GM06990 (cell line): ENCODE data around the gene CCND1.

Experiments
- DNase-seq: peaks from one replicate; pipeline ENCODE4 v3.0.0-alpha.2; 2011; ENCODE audit not compliant: insufficient read length; ENCODE audit errors: extremely low read depth
- H3K27me3 ChIP-seq: replicated peaks from 2 replicates; pipeline ENCODE4 v1.6.0; 2011; ENCODE audit warnings: low read length; ENCODE audit not compliant: control insufficient read depth, insufficient read depth
- H3K36me3 ChIP-seq: 2 replicates; pipeline ENCODE4 v1.5.1; 2011; ENCODE audit warnings: low read length; ENCODE audit not compliant: control insufficient read depth, insufficient read depth
- H3K4me3 ChIP-seq: replicated peaks from 2 replicates; pipeline ENCODE4 v1.5.1; 2011; ENCODE audit warnings: low read depth, mild to moderate bottlenecking, control low read depth, low read length
- TF ChIP-seq, protein P1 (sequence below): IDR thresholded peaks from 2 replicates; pipeline ENCODE4 v1.5.1; 2011; ENCODE audit warnings: low read length, control low read depth, mild to moderate bottlenecking, inconsistent platforms; ENCODE audit not compliant: insufficient read depth, poor library complexity, severe bottlenecking

Gene CCND1

DNA sequence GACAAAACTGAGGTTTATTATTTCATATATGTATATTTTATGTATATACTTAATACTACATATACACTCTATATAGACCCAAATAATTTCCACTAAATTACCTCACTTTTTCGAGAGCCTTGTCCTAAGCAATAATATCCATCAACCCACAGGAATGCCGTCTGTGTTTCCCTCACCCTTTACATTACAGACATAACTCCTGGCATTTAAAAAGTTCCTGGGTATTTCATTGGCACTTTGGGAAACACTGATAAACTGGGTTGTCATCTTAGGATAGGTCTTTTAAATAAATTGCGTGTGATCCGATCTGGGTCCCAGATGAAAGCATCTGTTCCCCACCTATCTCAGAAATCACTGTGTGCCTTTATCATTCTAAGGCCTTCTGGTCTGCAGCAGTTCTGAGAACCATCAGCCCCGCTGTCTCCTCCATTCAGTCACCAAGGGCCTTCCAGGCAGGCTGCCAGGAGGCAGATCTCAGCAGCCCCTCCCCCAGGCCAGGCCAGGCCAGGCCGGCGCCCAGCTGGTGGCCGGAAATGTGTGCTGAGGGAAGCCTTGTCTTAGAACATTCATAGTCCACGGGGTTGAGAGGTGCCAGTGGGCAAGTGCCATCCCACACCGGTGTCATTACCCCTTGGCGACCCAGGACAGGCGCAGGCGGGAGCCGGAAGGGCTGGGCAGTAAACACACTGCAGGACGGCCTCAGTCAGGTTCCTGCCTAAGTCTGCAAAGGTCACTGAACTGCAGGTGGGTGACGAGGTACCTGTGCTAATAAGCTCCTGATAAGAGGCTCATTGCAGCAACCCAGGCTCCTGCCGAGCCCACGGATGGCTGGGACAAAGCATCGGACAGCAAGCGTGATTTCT is 59.6 kb downstream of the CCND1 start:
- Histone ChIP-seq H3K4me3 (no peak overlapping the region), H3K36me3 (no peaks in the 10 kb centered on the region), H3K27me3 (no peaks in the 10 kb centered on the region; the same call in 1 of the 2 replicates)
- no peak for DNase-seq
- TF ChIP-seq, protein P1, sequence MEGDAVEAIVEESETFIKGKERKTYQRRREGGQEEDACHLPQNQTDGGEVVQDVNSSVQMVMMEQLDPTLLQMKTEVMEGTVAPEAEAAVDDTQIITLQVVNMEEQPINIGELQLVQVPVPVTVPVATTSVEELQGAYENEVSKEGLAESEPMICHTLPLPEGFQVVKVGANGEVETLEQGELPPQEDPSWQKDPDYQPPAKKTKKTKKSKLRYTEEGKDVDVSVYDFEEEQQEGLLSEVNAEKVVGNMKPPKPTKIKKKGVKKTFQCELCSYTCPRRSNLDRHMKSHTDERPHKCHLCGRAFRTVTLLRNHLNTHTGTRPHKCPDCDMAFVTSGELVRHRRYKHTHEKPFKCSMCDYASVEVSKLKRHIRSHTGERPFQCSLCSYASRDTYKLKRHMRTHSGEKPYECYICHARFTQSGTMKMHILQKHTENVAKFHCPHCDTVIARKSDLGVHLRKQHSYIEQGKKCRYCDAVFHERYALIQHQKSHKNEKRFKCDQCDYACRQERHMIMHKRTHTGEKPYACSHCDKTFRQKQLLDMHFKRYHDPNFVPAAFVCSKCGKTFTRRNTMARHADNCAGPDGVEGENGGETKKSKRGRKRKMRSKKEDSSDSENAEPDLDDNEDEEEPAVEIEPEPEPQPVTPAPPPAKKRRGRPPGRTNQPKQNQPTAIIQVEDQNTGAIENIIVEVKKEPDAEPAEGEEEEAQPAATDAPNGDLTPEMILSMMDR, result no peak

DNA sequence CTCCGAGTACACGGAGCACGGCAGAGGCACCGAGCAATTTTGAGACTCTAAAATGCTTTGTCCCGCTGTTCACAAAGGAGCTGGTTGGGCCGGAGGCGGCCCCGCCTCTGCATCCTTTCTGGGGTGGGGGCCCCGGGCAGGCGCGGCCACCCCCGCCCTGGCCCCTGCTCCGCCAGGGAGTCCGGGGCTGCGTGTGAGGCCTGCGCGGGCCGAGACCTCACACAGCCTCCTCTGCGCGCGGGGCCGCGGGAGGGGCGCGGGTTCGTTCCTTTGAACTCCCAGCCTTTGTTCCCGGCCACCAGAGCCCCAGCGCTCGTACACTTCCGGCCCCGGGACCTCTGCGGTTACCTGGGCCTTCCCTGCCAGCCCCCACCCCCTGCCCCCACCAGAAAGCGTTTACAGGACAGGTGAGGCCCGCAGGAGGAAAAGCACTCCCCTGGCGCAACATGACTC is 61.3 kb downstream of the CCND1 start:
- Histone ChIP-seq H3K27me3 (peaks cover 1% of the 10 kb centered on the region; the same call in 1 of the 2 replicates), H3K36me3 (no peaks in the 10 kb centered on the region), H3K4me3 (no peak overlapping the region)
- TF ChIP-seq, protein P1, result no peak
- no peak for DNase-seq

DNA sequence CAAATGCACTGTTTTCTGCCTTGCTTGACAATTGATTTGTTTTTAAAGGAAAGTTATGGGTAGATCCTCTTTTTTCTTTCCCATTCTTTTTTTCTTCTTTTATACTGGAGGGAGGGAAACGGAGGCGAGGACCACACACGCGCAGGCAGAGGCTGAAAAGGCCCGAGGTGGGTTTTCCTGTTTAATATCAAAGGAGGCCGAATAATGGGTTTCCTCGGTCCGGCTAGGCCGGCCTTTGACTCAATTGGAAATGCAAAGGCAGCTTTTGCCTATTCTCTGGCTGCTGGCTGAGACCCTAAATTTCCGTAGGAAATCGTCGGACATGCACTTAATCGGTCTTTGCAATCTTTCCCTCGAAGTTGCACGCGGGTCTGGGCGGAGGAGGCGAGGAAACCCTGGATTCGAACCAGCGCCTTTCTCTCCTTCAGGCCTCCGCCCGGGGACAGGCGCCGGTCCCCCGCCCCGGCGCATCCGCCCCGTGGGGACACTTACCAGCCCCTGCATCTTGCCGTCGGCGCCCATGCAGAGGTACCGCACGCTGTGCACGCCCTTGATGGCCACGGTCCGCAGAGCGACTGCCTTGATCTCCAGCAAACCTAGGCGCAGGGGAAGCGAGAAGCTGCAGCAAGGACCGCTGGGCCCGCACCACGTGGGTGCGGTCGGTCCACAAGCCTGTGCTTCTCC is 62.0 kb downstream of the CCND1 start:
- TF ChIP-seq, protein P1, result no peak
- H3K27me3 ChIP-seq, result peaks cover 1% of the 10 kb centered on the region; the same call in 1 of the 2 replicates
- H3K4me3 ChIP-seq, result no peak overlapping the region
- no peak for DNase-seq
- no peaks in the 10 kb centered on the region for H3K36me3 ChIP-seq

DNA sequence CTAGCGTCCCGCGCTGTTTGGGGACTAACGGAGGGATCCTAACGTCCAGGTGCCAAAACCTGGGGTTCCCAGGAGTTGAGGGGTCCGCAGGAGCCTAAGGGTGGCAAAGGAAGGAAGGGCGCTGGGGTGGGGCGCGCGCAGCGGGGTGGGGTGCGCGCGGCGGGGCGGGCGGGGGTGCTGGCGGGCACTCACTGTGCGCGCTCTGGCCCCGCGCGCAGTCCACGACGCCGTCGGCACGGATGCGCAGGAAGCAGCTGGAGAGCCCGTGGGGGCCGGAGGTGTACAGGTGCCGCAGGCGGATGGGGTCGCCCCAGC is 62.5 kb downstream of the CCND1 start:
- Histone ChIP-seq H3K4me3 (no peak overlapping the region), H3K36me3 (no peaks in the 10 kb centered on the region), H3K27me3 (peaks cover 1% of the 10 kb centered on the region; the same call in 1 of the 2 replicates)
- TF ChIP-seq, protein P1, result no peak
- no peak for DNase-seq
